HepG2 (cell line): ENCODE data around the gene DDX49. TPM values are rescaled to one million over a fixed set of nuclear protein-coding genes. Genes with fewer than 3 reads are reported as not detected.
A peak's percentile ranks its signal among the peaks of the same experiment; 100 is the strongest.

Experiments
- GZF1 ChIP-seq: sonication (generic); formaldehyde crosslinking; IDR thresholded peaks from 2 replicates; pipeline ENCODE4 v1.5.1; 2020; ENCODE audit warnings: mild to moderate bottlenecking, missing genetic modification reagents
- MTF2 ChIP-seq: sonication (generic); formaldehyde crosslinking; IDR thresholded peaks from 2 replicates; pipeline ENCODE4 v1.5.0; 2020; ENCODE audit warnings: missing genetic modification reagents, borderline replicate concordance
- NFKB2 ChIP-seq: sonication (generic); formaldehyde crosslinking; IDR thresholded peaks from 2 replicates; pipeline ENCODE4 v1.4.0; 2020; ENCODE audit warnings: missing genetic modification reagents, borderline replicate concordance
- NR3C1 ChIP-seq: sonication (generic); formaldehyde crosslinking; IDR thresholded peaks from 2 replicates; pipeline ENCODE4 v1.4.0; 2020; ENCODE audit warnings: missing genetic modification reagents
- ONECUT2 ChIP-seq: sonication (generic); formaldehyde crosslinking; IDR thresholded peaks from 2 replicates; pipeline ENCODE4 v1.4.0; 2020; ENCODE audit warnings: missing genetic modification reagents
- POLR2AphosphoS2 ChIP-seq: IDR thresholded peaks from 2 replicates; pipeline ENCODE4 v1.6.1; 2011; ENCODE audit warnings: low read depth, low read length, improper control_type of control experiment
- SAP130 ChIP-seq: IDR thresholded peaks from 2 replicates; pipeline ENCODE4 v1.6.1; 2016; ENCODE audit warnings: low read depth
- ZNF264 ChIP-seq: sonication (generic); formaldehyde crosslinking; IDR thresholded peaks from 2 replicates; pipeline ENCODE4 v1.4.0; 2020; ENCODE audit warnings: missing genetic modification reagents
- ZNF501 ChIP-seq: sonication (generic); formaldehyde crosslinking; IDR thresholded peaks from 2 replicates; pipeline ENCODE4 v1.5.1; 2020; ENCODE audit warnings: mild to moderate bottlenecking, moderate library complexity, missing genetic modification reagents
- polyA plus RNA-seq, 8 experiments: library from polyadenylated mRNA; depleted of rRNA in 3 of 8; stranded (reverse) in 7 of 8; unstranded in 1 of 8; fragments of >200 nt; fragmentation: Illumina TruSeq in 4 of 8; extraction: Trizol in 4 of 8; gene quantifications; 2 replicates each; pipeline versions ENCODE4 v1.2.1 to v1.2.3, GENCODE V29; 2011 to 2016; ENCODE audit warnings: low read depth in 4 of 8, missing spikeins in 1 of 8, mixed read lengths in 1 of 8; ENCODE audit not compliant: insufficient read depth in 1 of 8
- total RNA-seq, 5 experiments: library from RNA; depleted of rRNA; stranded (reverse); fragments of >200 nt; fragmentation: Illumina TruSeq; extraction: Trizol; gene quantifications; 2 replicates each; pipeline ENCODE4 v1.2.3, GENCODE V29; 2016; ENCODE audit warnings: low read depth in 1 of 5
- TF ChIP-seq, protein P1 (sequence below): sonication (generic); formaldehyde crosslinking; IDR thresholded peaks from 2 replicates; pipeline ENCODE4 v1.4.0; 2020; ENCODE audit warnings: missing genetic modification reagents, borderline replicate concordance
- TF ChIP-seq, protein P2 (sequence below): sonication (generic); formaldehyde crosslinking; IDR thresholded peaks from 2 replicates; pipeline ENCODE4 v1.4.0; 2020; ENCODE audit warnings: low read depth, mild to moderate bottlenecking, missing genetic modification reagents
- TF ChIP-seq, protein P3 (sequence below): sonication (generic); formaldehyde crosslinking; IDR thresholded peaks from 2 replicates; pipeline ENCODE4 v1.5.0; 2020; ENCODE audit warnings: missing genetic modification reagents, mild to moderate bottlenecking, borderline replicate concordance
- TF ChIP-seq, protein P4 (sequence below): sonication (generic); formaldehyde crosslinking; IDR thresholded peaks from 2 replicates; pipeline ENCODE4 v1.4.0; 2020; ENCODE audit warnings: mild to moderate bottlenecking, missing genetic modification reagents
- TF ChIP-seq, protein P5 (sequence below): sonication (generic); formaldehyde crosslinking; conservative IDR thresholded peaks from 2 replicates; pipeline ENCODE4 v1.8.0; 2022; ENCODE audit warnings: mild to moderate bottlenecking, moderate library complexity, missing genetic modification reagents
- TF ChIP-seq, protein P6 (sequence below): sonication (generic); formaldehyde crosslinking; IDR thresholded peaks from 2 replicates; pipeline ENCODE4 v1.8.0; 2022; ENCODE audit warnings: missing genetic modification reagents, mild to moderate bottlenecking, inconsistent platforms, borderline replicate concordance
- TF ChIP-seq, protein P7 (sequence below): sonication (generic); formaldehyde crosslinking; conservative IDR thresholded peaks from 2 replicates; pipeline ENCODE4 v1.4.0; 2020; ENCODE audit warnings: missing genetic modification reagents

The DDX49 gene
- total and polyA plus RNA-seq, 2 of the 13 experiments (the other 11 are each of a cell fraction or from before 2014, with no cell fraction given) = 27.0 to 46.2 TPM

DNA sequence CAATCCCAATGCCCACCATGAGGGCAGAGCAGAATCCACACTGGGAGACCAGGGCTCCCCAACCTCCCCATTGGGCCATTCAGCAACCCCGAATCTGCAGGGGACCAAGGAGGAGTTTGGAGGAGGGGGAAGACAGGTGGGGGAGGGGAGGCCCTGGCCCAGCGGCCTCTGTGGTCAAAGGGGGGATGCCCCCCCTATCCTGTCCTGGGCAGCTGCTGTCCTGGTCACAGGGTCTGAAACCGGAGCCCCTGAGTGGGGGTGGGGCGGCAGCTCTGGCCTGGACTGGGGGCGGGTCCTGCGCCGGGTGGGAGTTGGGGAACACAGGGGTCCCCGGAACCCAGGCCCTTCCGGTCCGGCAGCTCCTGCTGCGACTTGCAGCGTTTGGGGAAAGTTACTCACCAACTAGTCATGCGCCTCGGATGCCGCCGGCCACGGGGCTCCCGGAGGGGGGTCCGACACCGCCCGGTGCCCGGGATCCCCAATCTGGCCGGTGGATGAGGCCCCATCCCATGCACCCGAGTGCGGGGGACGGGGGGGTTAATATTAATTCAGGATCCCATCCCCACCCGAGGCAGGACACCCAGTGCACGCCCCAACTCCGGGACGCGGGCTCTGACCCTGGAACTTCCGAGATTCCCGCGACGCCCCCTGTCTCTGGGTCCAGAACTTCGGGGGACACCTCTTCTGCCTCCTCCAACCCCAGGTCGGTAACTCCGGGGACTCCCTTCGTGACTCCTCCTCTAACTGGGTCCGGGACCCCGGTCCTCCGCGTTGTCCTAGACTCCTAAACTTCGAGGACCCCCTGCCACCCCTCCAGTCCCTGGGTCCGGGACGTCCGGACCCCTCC, 20.6 kb downstream of the DDX49 start (continued):
- TF ChIP-seq, protein P1, sequence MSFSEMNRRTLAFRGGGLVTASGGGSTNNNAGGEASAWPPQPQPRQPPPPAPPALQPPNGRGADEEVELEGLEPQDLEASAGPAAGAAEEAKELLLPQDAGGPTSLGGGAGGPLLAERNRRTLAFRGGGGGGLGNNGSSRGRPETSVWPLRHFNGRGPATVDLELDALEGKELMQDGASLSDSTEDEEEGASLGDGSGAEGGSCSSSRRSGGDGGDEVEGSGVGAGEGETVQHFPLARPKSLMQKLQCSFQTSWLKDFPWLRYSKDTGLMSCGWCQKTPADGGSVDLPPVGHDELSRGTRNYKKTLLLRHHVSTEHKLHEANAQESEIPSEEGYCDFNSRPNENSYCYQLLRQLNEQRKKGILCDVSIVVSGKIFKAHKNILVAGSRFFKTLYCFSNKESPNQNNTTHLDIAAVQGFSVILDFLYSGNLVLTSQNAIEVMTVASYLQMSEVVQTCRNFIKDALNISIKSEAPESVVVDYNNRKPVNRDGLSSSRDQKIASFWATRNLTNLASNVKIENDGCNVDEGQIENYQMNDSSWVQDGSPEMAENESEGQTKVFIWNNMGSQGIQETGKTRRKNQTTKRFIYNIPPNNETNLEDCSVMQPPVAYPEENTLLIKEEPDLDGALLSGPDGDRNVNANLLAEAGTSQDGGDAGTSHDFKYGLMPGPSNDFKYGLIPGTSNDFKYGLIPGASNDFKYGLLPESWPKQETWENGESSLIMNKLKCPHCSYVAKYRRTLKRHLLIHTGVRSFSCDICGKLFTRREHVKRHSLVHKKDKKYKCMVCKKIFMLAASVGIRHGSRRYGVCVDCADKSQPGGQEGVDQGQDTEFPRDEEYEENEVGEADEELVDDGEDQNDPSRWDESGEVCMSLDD = peak; percentile 91; the same call in 1 of the 2 replicates
- TF ChIP-seq NR3C1 (CRISPR knock-in tag) (no peak), POLR2AphosphoS2 (no peak), SAP130 (CRISPR knock-in tag) (peak; percentile 41; the same call in 1 of the 2 replicates), GZF1 (no peak), NFKB2 (CRISPR knock-in tag) (0 out of 2 replicates have a peak, but pooled peaks have one; percentile 26), ZNF264 (CRISPR knock-in tag) (no peak), MTF2 (CRISPR knock-in tag) (0 out of 2 replicates have a peak, but pooled peaks have one; percentile 28), ZNF501 (CRISPR knock-in tag) (peak; percentile 59; the same call in 1 of the 2 replicates), ONECUT2 (no peak)
- TF ChIP-seq, protein P2, sequence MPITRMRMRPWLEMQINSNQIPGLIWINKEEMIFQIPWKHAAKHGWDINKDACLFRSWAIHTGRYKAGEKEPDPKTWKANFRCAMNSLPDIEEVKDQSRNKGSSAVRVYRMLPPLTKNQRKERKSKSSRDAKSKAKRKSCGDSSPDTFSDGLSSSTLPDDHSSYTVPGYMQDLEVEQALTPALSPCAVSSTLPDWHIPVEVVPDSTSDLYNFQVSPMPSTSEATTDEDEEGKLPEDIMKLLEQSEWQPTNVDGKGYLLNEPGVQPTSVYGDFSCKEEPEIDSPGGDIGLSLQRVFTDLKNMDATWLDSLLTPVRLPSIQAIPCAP (CRISPR knock-in tag) = peak; percentile 22; the same call in 1 of the 2 replicates
- TF ChIP-seq, protein P3, sequence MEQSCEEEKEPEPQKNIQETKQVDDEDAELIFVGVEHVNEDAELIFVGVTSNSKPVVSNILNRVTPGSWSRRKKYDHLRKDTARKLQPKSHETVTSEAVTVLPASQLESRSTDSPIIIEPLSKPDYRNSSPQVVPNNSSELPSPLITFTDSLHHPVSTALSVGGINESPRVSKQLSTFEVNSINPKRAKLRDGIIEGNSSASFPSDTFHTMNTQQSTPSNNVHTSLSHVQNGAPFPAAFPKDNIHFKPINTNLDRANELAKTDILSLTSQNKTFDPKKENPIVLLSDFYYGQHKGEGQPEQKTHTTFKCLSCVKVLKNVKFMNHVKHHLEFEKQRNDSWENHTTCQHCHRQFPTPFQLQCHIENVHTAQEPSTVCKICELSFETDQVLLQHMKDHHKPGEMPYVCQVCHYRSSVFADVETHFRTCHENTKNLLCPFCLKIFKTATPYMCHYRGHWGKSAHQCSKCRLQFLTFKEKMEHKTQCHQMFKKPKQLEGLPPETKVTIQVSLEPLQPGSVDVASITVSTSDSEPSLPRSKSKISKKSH = no peak
- TF ChIP-seq, protein P4, sequence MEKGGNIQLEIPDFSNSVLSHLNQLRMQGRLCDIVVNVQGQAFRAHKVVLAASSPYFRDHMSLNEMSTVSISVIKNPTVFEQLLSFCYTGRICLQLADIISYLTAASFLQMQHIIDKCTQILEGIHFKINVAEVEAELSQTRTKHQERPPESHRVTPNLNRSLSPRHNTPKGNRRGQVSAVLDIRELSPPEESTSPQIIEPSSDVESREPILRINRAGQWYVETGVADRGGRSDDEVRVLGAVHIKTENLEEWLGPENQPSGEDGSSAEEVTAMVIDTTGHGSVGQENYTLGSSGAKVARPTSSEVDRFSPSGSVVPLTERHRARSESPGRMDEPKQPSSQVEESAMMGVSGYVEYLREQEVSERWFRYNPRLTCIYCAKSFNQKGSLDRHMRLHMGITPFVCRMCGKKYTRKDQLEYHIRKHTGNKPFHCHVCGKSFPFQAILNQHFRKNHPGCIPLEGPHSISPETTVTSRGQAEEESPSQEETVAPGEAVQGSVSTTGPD (CRISPR knock-in tag) = peak; percentile 39; the same call in 1 of the 2 replicates
- TF ChIP-seq, protein P5, sequence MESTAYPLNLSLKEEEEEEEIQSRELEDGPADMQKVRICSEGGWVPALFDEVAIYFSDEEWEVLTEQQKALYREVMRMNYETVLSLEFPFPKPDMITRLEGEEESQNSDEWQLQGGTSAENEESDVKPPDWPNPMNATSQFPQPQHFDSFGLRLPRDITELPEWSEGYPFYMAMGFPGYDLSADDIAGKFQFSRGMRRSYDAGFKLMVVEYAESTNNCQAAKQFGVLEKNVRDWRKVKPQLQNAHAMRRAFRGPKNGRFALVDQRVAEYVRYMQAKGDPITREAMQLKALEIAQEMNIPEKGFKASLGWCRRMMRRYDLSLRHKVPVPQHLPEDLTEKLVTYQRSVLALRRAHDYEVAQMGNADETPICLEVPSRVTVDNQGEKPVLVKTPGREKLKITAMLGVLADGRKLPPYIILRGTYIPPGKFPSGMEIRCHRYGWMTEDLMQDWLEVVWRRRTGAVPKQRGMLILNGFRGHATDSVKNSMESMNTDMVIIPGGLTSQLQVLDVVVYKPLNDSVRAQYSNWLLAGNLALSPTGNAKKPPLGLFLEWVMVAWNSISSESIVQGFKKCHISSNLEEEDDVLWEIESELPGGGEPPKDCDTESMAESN (CRISPR knock-in tag) = 0 out of 2 replicates have a peak, but pooled peaks have one; percentile 29
- TF ChIP-seq, protein P6, sequence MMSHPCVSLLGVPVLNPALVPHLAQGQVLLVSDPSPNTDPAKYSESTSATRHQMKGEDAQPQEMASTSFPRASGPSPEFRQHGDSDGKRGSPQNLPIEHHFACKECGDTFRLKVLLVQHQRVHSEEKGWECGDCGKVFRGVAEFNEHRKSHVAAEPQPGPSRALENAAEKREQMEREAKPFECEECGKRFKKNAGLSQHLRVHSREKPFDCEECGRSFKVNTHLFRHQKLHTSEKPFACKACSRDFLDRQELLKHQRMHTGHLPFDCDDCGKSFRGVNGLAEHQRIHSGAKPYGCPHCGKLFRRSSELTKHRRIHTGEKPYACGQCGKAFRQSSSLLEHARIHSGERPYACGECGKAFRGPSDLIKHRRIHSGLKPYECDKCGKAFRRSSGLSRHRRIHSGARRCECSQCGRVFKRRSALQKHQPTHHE (CRISPR knock-in tag) = no peak
- TF ChIP-seq, protein P7, sequence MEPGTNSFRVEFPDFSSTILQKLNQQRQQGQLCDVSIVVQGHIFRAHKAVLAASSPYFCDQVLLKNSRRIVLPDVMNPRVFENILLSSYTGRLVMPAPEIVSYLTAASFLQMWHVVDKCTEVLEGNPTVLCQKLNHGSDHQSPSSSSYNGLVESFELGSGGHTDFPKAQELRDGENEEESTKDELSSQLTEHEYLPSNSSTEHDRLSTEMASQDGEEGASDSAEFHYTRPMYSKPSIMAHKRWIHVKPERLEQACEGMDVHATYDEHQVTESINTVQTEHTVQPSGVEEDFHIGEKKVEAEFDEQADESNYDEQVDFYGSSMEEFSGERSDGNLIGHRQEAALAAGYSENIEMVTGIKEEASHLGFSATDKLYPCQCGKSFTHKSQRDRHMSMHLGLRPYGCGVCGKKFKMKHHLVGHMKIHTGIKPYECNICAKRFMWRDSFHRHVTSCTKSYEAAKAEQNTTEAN (CRISPR knock-in tag) = no peak
- TF ChIP-seq, all 625 proteins: peak for 43
